Measurements from ENCODE around the gene PATL1.

- no peak for TF ChIP-seq CTCF (IDR thresholded peaks at IDR 0.05)
- no peak for TF ChIP-seq EZH2 (IDR thresholded peaks at IDR 0.05; ENCODE audit: borderline replicate concordance, insufficient read depth, low read depth, low read length, poor library complexity, severe bottlenecking)
Measured at GRCh38 chr11:59658036-59658435, 10.8 kb downstream of the PATL1 start.
